ENCODE measurements around the gene OR51L1.

Gene OR51L1

DNA sequence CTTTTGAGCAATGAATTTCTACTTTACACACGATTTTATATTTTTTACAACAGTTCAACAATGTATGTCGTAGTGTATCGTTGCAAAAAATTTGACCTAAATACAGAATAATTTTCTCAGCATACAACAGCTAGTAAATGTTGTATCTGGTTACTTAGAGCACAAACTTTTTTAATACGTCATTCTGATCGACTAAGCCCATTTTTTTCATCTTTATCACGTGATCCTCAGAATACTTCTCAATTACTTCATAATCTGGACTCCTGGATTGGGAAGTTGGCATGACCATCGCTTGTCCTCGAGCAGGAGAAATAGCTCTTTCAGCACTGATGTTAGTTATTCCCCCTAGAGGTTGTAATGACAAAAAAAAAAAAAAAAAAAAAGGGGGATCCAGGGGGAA is 16.6 kb downstream of the OR51L1 start:
- no peak for DNase-seq (ENCODE audit: low read depth in 1 of 2, low spot score in 1 of 2)
- TF ChIP-seq JUND (IDR thresholded peaks at IDR 0.05; ENCODE audit: low read depth), result no peak
- in situ Hi-C loops (cut with HindIII; ENCODE audit: low pct_unique_long_range_greater_than_20kb, low sequenced_read_pairs), result no loop called here

DNA sequence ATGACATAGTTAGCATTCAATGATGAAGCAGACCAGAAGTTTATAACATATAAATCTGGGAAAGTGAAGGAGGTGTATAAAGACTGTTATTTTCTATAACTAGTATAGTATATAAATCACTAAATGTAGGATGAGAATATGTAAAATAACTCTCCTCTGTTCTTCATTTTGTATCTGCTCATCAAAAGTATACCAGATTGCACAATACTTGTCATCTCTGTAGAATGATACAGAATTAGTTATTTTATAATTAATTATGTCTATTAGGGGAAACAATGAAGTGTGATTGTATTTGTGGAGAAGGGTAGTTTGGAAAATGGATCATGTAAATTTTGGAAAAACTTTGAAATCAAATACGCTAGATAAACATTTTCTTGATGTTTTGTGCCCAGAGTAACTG is 18.4 kb downstream of the OR51L1 start:
- no peak for TF ChIP-seq JUND (IDR thresholded peaks at IDR 0.05; ENCODE audit: low read depth)
- in situ Hi-C loops (cut with HindIII; ENCODE audit: low pct_unique_long_range_greater_than_20kb, low sequenced_read_pairs), result no loop called here
- DNase-seq (ENCODE audit: low read depth in 1 of 2, low spot score in 1 of 2), result no peak

DNA sequence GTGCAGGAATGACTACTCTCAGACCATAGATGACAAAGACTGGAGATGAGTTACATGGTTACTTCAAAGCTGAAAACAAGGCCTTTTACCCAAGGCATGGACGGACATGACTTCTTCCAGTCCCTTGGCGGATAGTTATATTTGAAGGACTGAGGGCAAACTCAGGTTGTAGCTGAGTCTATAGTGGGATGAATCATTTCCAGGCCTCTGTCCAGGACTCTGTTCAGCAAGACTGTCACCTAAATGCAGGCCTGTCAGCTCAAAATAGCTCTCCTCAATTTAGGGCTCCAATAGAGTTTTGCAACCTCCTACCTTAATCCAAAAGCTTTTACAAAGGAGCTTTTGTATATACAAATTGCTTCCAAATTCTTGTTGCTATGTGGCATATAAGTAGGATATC is 27.3 kb downstream of the OR51L1 start:
- no peak for DNase-seq (ENCODE audit: low read depth in 1 of 2, low spot score in 1 of 2)
- in situ Hi-C loops (cut with HindIII; ENCODE audit: low pct_unique_long_range_greater_than_20kb, low sequenced_read_pairs), result no loop called here
- no peak for TF ChIP-seq JUND (IDR thresholded peaks at IDR 0.05; ENCODE audit: low read depth)

DNA sequence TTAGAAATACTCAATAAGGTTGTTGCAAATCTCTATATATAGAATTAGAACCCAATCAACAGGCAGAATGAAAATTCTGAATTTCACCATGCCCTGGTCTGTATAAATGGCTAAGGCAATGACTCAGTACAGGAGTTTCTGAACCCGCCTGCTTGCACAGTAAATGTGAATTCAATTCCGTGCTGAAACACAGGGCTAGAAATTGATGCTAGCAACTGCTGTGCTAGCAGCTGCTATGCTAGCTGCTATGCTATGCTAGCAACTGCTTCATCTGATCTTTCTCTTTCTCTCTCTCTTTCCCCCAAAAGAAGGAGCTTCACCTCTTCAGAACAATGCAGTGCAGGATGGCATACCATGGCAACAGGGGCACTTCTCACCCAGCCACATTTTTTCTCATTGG is 42.0 kb downstream of the OR51L1 start:
- in situ Hi-C loops (cut with HindIII; ENCODE audit: low pct_unique_long_range_greater_than_20kb, low sequenced_read_pairs), result no loop called here
- TF ChIP-seq JUND (IDR thresholded peaks at IDR 0.05; ENCODE audit: low read depth), result no peak
- DNase-seq (ENCODE audit: low read depth in 1 of 2, low spot score in 1 of 2), result no peak

DNA sequence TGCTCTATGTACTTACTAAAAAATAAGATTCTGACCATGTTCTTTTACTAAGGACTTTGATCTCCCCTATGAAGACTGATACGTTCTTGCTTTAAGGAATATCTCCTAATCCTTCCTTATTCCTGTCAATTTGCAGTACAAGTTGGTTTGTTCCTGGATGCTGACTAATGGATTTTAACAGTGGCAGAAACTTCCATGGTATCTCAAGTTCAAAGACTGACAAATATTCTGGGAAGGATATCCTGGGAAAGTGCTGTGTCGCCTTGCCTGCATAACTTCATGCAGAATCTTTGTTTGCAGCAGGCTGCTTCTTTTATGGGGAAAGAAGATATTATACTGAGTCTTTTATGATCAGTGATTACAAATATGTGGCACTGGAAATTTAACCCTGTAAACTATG is 43.3 kb downstream of the OR51L1 start:
- no peak for DNase-seq (ENCODE audit: low read depth in 1 of 2, low spot score in 1 of 2)
- no peak for TF ChIP-seq JUND (IDR thresholded peaks at IDR 0.05; ENCODE audit: low read depth)
- in situ Hi-C loops (cut with HindIII; ENCODE audit: low pct_unique_long_range_greater_than_20kb, low sequenced_read_pairs), result no loop called here

DNA sequence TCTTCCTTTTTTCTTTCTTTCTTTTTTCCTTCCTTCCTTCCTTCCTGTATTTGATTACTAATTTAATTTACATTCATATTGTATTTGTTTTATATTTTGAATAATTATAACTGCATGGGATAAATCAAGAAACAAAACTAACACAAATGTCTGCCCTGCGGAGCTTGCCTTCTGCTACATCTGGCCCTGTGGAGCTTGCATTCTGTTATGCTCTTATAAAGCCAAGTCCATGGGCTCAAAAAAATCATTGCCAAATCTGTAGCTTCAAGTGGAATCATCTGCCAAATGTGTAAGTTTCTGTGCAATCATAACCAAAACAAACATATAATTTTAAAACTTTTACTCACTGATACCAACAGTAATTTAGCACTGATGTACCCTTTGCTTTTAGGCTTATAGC is 43.7 kb downstream of the OR51L1 start:
- TF ChIP-seq JUND (IDR thresholded peaks at IDR 0.05; ENCODE audit: low read depth), result no peak

DNA sequence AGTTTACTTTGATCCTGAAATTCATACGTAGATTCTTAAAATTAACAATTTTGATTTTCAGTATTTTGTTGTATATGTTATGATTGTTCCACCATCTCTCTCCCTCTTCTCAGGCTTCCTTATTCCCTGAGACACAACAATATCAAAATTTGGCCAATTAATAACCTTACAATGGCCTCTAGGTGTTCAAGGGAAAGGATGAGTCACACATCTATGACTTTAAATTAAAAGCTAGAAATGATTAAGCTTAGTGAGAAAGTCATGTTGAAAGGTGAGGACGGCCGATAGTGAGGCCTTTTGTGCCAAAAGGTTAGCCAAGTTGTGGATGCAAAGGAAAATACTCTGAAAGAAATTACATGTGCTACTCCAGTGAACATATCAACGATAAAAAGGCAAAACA is 46.2 kb downstream of the OR51L1 start:
- no peak for DNase-seq (ENCODE audit: low read depth in 1 of 2, low spot score in 1 of 2)
- no peak for TF ChIP-seq JUND (IDR thresholded peaks at IDR 0.05; ENCODE audit: low read depth)
- in situ Hi-C loops (cut with HindIII; ENCODE audit: low pct_unique_long_range_greater_than_20kb, low sequenced_read_pairs), result no loop called here

More for the DNA sequence above, 43.7 kb downstream of the OR51L1 start:
- in situ Hi-C loops (cut with HindIII; ENCODE audit: low pct_unique_long_range_greater_than_20kb, low sequenced_read_pairs), result no loop called here
- DNase-seq (ENCODE audit: low read depth in 1 of 2, low spot score in 1 of 2), result no peak

DNA sequence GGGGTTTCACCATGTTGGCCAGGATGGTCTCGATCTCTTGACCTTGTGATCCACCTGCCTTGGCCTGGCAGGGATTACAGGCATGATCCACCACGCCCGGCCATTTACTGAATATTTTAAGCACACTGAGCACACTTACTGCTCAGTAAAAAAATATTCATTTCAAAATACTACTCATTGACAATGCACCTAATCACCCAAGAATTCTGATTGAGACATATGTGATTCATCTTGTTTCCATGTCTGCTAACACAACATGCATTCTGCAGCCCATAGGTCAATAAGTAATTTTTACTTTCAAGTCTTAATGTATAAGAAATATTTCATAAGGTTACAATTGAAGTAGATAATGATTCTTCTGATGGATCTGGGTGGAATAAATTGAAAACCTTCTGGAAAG is 47.4 kb downstream of the OR51L1 start:
- in situ Hi-C loops (cut with HindIII; ENCODE audit: low pct_unique_long_range_greater_than_20kb, low sequenced_read_pairs), result no loop called here
- DNase-seq (ENCODE audit: low read depth in 1 of 2, low spot score in 1 of 2), result no peak
- TF ChIP-seq JUND (IDR thresholded peaks at IDR 0.05; ENCODE audit: low read depth), result no peak

DNA sequence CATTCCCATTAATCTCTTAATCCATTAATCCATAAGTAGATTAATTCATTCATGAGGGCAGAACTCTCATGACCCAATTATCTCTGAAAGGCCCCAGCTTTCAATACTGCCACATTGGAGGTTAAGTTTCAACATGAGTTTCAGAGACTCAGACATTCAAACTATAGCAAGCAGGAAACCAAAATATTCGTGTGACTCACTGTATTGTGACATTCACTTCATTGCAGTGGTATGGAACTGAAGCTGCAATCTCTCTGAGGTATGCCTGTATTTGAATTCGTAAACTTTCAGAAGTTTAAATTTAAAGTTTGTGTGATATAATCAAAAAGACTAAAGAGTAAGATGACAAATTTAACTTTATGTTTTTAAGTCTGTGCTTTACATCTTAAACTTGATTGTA is 48.7 kb downstream of the OR51L1 start:
- in situ Hi-C loops (cut with HindIII; ENCODE audit: low pct_unique_long_range_greater_than_20kb, low sequenced_read_pairs), result no loop called here
- TF ChIP-seq JUND (IDR thresholded peaks at IDR 0.05; ENCODE audit: low read depth), result no peak
- DNase-seq (ENCODE audit: low read depth in 1 of 2, low spot score in 1 of 2), result no peak

DNA sequence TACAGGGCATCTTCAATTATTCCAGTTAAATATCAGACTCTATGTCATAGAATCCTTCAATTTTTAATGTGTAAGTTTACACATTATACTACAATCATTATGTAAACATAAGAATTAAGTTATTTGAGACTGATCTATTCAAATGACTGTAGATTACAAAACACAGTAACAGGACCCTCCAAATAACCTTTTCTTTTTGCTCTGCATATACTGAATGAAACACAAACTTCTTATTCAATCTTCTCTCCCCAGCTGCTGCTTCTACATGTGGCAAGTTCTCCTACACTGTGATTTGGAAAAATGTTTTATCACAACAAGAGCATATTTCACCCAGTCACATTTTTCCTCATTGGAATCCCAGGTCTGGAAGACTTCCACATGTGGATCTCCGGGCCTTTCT is 51.6 kb downstream of the OR51L1 start, which contains the start of gene OR52J3:
Gene OR52J3 (plus strand): TSS at position 301 of the 400 bp plus-strand sequence. CDS start 0 bp downstream, at position 301.
- in situ Hi-C loops (cut with HindIII; ENCODE audit: low pct_unique_long_range_greater_than_20kb, low sequenced_read_pairs), result no loop called here
- DNase-seq (ENCODE audit: low read depth in 1 of 2, low spot score in 1 of 2), result no peak
- TF ChIP-seq JUND (IDR thresholded peaks at IDR 0.05; ENCODE audit: low read depth), result no peak

DNA sequence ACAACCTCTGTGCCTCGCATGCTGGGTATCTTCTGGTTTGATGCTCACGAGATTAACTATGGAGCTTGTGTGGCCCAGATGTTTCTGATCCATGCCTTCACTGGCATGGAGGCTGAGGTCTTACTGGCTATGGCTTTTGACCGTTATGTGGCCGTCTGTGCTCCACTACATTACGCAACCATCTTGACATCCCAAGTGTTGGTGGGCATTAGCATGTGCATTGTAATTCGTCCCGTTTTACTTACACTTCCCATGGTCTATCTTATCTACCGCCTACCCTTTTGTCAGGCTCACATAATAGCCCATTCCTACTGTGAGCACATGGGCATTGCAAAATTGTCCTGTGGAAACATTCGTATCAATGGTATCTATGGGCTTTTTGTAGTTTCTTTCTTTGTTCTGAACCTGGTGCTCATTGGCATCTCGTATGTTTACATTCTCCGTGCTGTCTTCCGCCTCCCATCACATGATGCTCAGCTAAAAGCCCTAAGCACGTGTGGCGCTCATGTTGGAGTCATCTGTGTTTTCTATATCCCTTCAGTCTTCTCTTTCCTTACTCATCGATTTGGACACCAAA is 52.2 kb downstream of the OR51L1 start:
- no peak for DNase-seq (ENCODE audit: low read depth in 1 of 2, low spot score in 1 of 2)
- in situ Hi-C loops (cut with HindIII; ENCODE audit: low pct_unique_long_range_greater_than_20kb, low sequenced_read_pairs), result no loop called here
- no peak for TF ChIP-seq JUND (IDR thresholded peaks at IDR 0.05; ENCODE audit: low read depth)

Measured in T47D (cell line).